SU-DHL-6 (cell line): Measurements from ENCODE around the gene FOXF2.

Experiments used
- H2AFZ ChIP-seq: fragments of 200-600 bp; sonication (generic); 2 replicates; pipeline ENCODE4 v1.6.1; 2014; ENCODE audit warnings: low read depth, mild to moderate bottlenecking, moderate library complexity, mixed read lengths, antibody characterized with exemption, low read length; ENCODE audit not compliant: severe bottlenecking
- H3F3A ChIP-seq: fragments of 200-600 bp; shearing (Covaris generic); 2 replicates; pipeline ENCODE4 v1.6.0; 2016; ENCODE audit warnings: antibody characterized with exemption, mild to moderate bottlenecking; ENCODE audit not compliant: insufficient read depth
- H3K27ac ChIP-seq: fragments of 200-600 bp; sonication (generic); 2 replicates; pipeline ENCODE4 v1.5.1; 2016; ENCODE audit warnings: low read depth, mild to moderate bottlenecking, low read length, moderate library complexity, mixed read lengths
- H3K27me3 ChIP-seq: fragments of 200-600 bp; sonication (generic), shearing (Covaris generic); 2 replicates; pipeline ENCODE4 v1.6.0; 2014; ENCODE audit warnings: mild to moderate bottlenecking, low read length
- H3K36me3 ChIP-seq: fragments of 200-600 bp; sonication (generic); 2 replicates; pipeline ENCODE4 v1.6.1; 2014; ENCODE audit warnings: mild to moderate bottlenecking, low read length, mixed read lengths
- H3K4me2 ChIP-seq: fragments of 300-600, 200-600 bp; shearing (Covaris generic), sonication (generic); 2 replicates; pipeline ENCODE4 v1.6.0; 2014; ENCODE audit warnings: low read length, low read depth, mild to moderate bottlenecking; ENCODE audit not compliant: poor library complexity, severe bottlenecking
- H3K4me3 ChIP-seq: fragments of 200-600 bp; sonication (generic); 2 replicates; pipeline ENCODE4 v1.5.1; 2014; ENCODE audit warnings: antibody characterized with exemption, low read length, mild to moderate bottlenecking, mixed read lengths; ENCODE audit not compliant: insufficient read depth, poor library complexity, severe bottlenecking
- H3K79me2 ChIP-seq: fragments of 200-600 bp; sonication (generic); 2 replicates; pipeline ENCODE4 v1.6.1; 2014; ENCODE audit warnings: mild to moderate bottlenecking, low read length, moderate library complexity; ENCODE audit not compliant: insufficient read depth
- H3K9ac ChIP-seq: fragments of 200-600 bp; sonication (generic); 2 replicates; pipeline ENCODE4 v1.7.0; 2014; ENCODE audit warnings: mild to moderate bottlenecking, low read length
- H3K9me2 ChIP-seq: fragments of 200-600 bp; sonication (generic); replicated peaks from 2 replicates; pipeline ENCODE4 v1.6.1; 2014; ENCODE audit warnings: low read length; ENCODE audit not compliant: insufficient read depth
- H3K9me3 ChIP-seq: fragments of 200-600 bp; sonication (generic); 2 replicates; pipeline ENCODE4 v1.6.1; 2014; ENCODE audit warnings: low read length, mixed read lengths; ENCODE audit not compliant: insufficient read depth
- H4K20me1 ChIP-seq: fragments of 200-600 bp; sonication (generic); 2 replicates; pipeline ENCODE4 v1.6.1; 2014; ENCODE audit warnings: low read depth, mild to moderate bottlenecking, antibody characterized with exemption, low read length, moderate library complexity, mixed read lengths
- EZH2phosphoT487 ChIP-seq: fragments of 200-600 bp; sonication (generic), shearing (Covaris generic); conservative IDR thresholded peaks from 2 replicates; pipeline ENCODE4 v1.6.1; 2018; ENCODE audit warnings: mild to moderate bottlenecking, antibody characterized with exemption, low read length, moderate library complexity, mixed read lengths
- TF ChIP-seq, protein P1 (sequence below): fragments of 200-600 bp; sonication (generic); IDR thresholded peaks from one replicate; pipeline ENCODE4 v1.5.1; 2017; ENCODE audit warnings: antibody characterized with exemption, mild to moderate bottlenecking, low read length, moderate library complexity; ENCODE audit not compliant: insufficient read depth, poor library complexity, severe bottlenecking

FOXF2 gene

DNA sequence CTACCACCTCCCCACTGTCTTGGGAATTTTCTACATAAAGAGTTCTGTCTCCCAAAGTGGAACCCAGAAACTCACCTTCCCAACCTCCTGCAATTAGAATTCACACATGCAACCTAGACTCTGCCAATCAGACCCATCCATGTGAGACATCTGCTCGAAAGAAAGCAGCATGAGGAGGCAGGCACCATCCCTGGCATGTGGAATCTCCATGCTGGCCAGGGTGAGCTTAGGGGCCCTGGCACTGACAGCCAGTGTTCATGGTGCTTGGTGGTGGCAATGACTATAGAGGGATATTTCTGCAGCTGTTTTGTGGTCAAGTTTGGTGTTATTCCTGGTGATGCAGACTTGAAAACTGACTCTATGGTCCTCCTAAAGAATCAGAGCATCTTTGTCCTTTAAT lies 17.4 kb upstream of the FOXF2 start:
- Histone ChIP-seq H3K4me2 (no peak overlapping the region), H3K4me3 (no peak overlapping the region), H3K27ac (no peak overlapping the region), H3K27me3 (0 out of 2 replicates have a peak, but pooled peaks cover 3% of the 10 kb centered on the region), H3K9me2 (no peaks in the 10 kb centered on the region), H2AFZ (no peak overlapping the region), H4K20me1 (no peaks in the 10 kb centered on the region), H3K9me3 (no peaks in the 10 kb centered on the region), H3K9ac (no peak overlapping the region), H3K36me3 (no peaks in the 10 kb centered on the region), H3F3A (no peaks in the 10 kb centered on the region), H3K79me2 (no peaks in the 10 kb centered on the region)
- TF ChIP-seq, protein P1, sequence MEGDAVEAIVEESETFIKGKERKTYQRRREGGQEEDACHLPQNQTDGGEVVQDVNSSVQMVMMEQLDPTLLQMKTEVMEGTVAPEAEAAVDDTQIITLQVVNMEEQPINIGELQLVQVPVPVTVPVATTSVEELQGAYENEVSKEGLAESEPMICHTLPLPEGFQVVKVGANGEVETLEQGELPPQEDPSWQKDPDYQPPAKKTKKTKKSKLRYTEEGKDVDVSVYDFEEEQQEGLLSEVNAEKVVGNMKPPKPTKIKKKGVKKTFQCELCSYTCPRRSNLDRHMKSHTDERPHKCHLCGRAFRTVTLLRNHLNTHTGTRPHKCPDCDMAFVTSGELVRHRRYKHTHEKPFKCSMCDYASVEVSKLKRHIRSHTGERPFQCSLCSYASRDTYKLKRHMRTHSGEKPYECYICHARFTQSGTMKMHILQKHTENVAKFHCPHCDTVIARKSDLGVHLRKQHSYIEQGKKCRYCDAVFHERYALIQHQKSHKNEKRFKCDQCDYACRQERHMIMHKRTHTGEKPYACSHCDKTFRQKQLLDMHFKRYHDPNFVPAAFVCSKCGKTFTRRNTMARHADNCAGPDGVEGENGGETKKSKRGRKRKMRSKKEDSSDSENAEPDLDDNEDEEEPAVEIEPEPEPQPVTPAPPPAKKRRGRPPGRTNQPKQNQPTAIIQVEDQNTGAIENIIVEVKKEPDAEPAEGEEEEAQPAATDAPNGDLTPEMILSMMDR, result no peak
- no peak for TF ChIP-seq EZH2phosphoT487

DNA sequence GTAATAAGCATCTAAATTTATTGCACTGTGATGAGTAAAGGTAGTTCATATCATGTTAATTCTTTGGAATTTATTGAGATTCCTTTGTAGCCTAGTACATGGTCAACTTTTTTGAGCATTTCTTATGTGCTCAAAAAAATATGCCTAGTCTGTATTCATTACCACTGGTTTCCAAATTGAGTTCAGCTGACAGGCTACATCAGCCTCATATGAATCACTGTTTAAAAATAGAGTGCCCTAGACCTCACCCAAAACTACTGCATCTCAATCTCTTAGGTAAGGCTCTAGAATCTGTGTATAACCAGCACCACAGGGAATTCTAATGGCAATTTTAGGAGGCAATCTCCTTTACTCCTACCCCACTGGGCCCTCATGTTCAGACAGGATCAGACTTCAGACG lies 16.7 kb upstream of the FOXF2 start:
- Histone ChIP-seq H3K9me2 (no peaks in the 10 kb centered on the region), H3K36me3 (no peaks in the 10 kb centered on the region), H2AFZ (no peak overlapping the region), H3K9ac (no peak overlapping the region), H3K4me2 (no peak overlapping the region), H3K9me3 (no peaks in the 10 kb centered on the region), H3K4me3 (no peak overlapping the region), H3K27me3 (0 out of 2 replicates have a peak, but pooled peaks cover 3% of the 10 kb centered on the region), H3K27ac (no peak overlapping the region), H3F3A (no peaks in the 10 kb centered on the region), H3K79me2 (no peaks in the 10 kb centered on the region), H4K20me1 (no peaks in the 10 kb centered on the region)
- no peak for TF ChIP-seq EZH2phosphoT487
- TF ChIP-seq, protein P1, result no peak

DNA sequence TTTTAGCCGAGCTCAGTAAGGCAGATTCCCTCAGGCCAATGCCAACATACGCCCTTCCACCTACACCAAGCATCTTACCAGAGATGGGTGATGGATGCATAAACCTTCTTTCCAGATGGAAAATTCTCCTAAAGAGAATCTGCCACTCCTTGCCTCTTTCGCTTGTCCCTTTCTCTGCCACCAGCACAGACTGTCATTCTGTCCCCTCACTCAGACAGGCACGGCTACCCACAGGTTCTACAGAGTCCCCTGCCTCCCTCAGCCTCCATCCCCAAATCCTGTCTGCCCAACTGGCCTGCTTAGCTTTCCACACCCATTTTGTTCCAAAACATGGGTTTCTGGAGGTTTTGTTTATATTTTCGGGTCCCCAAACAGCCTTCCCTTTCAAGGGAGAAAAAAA lies 12.7 kb upstream of the FOXF2 start:
- Histone ChIP-seq H2AFZ (no peak overlapping the region), H3K9ac (no peak overlapping the region), H3F3A (no peaks in the 10 kb centered on the region), H4K20me1 (no peaks in the 10 kb centered on the region), H3K27ac (no peak overlapping the region), H3K9me2 (no peaks in the 10 kb centered on the region), H3K4me3 (no peak overlapping the region), H3K27me3 (0 out of 2 replicates have a peak, but pooled peaks cover 3% of the 10 kb centered on the region), H3K4me2 (no peak overlapping the region), H3K9me3 (no peaks in the 10 kb centered on the region), H3K36me3 (no peaks in the 10 kb centered on the region), H3K79me2 (no peaks in the 10 kb centered on the region)
- TF ChIP-seq, protein P1, result no peak
- no peak for TF ChIP-seq EZH2phosphoT487
